Measurements from ENCODE around the gene RAB3D.

RAB3D gene, protein sequence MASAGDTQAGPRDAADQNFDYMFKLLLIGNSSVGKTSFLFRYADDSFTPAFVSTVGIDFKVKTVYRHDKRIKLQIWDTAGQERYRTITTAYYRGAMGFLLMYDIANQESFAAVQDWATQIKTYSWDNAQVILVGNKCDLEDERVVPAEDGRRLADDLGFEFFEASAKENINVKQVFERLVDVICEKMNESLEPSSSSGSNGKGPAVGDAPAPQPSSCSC

DNA sequence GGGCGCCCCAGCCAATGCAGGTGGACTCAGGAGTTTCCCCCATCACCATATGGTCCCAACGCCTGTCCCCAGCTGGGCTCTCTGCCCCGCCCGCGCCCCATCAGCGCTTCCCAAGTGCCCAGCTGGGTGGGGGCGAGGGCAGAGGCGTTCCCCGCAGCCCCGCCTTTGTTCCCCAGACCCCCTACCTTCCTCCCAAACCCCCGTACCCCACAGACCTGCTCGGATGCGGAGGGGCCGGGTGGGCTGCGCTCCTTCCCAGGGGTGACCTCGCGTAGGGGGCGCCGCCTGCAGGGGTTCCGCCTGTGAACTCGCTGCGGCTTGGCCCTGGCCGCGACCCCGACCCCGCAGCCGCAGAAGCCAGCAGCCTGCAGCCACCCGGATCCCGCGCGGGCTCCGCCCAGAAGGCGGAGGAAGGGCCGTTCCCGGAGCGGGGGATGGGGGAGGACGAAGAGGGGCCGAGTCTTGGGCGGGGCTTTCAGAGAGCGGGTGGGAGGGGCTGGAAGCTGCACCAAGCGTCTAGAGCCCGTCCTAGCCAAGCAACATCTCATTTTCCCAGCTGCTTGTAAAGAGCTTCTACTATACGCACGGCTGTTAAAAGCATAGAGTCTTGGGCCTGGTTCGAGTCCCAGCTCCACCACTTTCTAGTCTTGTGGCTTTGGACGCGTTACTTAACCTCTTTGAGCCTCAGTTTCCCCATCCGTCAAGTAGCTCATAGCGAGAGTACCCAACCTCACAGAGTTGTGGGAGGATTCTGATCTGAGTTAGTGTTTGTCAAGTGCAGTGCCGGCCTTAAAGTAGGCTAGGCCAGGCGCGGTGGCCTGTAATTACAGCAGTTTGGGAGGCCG is at the start of gene RAB3D:
TSS of gene RAB3D (minus strand) at position 404 of the 845 bp plus-strand sequence. CDS start 2,258 bp downstream, outside the sequence.
- Histone ChIP-seq H3K9me3 (ENCODE audit: insufficient read depth, low read length) (peaks cover 6% of the 10 kb centered on the region; the same call in 1 of the 2 replicates), H3K27me3 (ENCODE audit: insufficient read depth, insufficient read length) (no peaks in the 10 kb centered on the region), H3K4me3 (ENCODE audit: insufficient read length, low read depth) (peak within 1 kb of the TSS; percentile 67), H3K9ac (ENCODE audit: insufficient read length, low read depth) (peak within 1 kb of the TSS; percentile 86), H3K36me3 (ENCODE audit: insufficient read depth, insufficient read length, low read length) (peaks cover 28% of the 10 kb centered on the region), H3K4me1 (ENCODE audit: insufficient read depth, insufficient read length) (peaks cover 3% of the 10 kb centered on the region)
- TF ChIP-seq ZNF274 (IDR thresholded peaks at IDR 0.05; ENCODE audit: low read depth, low read length), result no peak
- no peak for TF ChIP-seq SUZ12 (IDR thresholded peaks at IDR 0.05; ENCODE audit: extremely low read depth, insufficient read depth, insufficient read length)
- no peak for TF ChIP-seq YY1 (IDR thresholded peaks at IDR 0.05; ENCODE audit: insufficient read depth, insufficient read length)
- peak; percentile 86 for DNase-seq (ENCODE audit: low read depth, low spot score)

DNA sequence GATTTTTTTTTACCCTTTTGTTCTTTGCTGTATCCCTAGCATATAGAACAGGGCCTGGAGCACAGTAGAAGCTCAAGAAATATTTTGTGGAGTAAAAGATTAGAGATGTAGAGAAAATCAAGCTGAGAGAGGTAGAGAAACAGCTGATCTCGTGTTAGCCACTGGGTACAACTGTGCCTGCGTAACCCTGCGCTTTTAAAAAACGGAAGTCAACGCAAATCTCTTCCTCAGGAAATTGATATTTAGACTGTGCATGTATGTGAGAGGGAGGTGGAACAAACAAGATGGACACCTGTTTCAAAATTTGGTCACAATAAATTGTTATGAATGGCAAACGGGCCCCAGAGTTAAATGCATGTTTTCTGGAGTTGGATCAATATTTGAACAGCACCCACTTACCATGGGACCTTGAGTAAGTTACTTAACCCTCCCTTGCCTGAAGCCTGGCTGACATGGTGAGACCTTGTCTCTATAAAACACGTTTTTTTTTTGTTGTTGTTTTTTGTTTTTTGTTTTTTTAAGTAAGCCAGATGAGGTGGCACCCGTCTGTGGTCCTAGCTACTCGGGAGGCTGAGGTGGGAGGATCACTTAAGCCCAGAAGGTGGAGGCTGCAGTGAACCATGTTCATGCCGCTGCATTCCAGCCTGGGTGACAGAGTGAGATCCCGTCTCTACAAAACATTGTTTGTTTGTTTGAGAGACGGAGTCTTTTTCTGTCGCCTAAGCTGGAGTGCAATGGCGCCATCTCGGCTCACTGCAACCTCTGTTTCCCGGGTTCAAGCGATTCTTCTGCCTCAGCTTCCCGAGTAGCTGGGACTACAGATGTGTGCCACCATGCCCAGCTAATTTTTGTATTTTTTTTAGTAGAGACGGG is 47.9 kb upstream of the RAB3D start:
- no peak overlapping the region for H3K9ac ChIP-seq (ENCODE audit: insufficient read length, low read depth)
- TF ChIP-seq SUZ12 (IDR thresholded peaks at IDR 0.05; ENCODE audit: extremely low read depth, insufficient read depth, insufficient read length) (no peak), ZNF274 (IDR thresholded peaks at IDR 0.05; ENCODE audit: low read depth, low read length) (no peak), YY1 (IDR thresholded peaks at IDR 0.05; ENCODE audit: insufficient read depth, insufficient read length) (no peak)
- no peak for DNase-seq (ENCODE audit: low read depth, low spot score)

DNA sequence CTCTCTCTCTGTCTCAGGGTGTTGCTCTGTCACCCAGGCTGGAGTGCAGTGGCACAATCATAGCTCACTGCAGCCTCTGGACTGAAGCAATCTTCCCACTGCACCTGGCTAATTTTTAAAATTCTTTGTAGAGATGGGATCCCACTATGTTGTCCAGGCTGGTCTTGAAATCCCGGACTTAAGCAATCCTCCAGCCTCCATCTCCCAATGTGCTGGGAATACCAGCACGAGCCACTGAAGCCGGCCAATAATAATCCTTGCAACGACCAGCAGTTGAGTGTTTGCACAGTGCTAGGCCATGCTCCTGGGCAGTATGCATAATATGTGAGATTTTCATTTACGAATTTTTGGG is 45.3 kb upstream of the RAB3D start:
- TF ChIP-seq ZNF274 (IDR thresholded peaks at IDR 0.05; ENCODE audit: low read depth, low read length), result no peak
- no peak for TF ChIP-seq SUZ12 (IDR thresholded peaks at IDR 0.05; ENCODE audit: extremely low read depth, insufficient read depth, insufficient read length)
- TF ChIP-seq YY1 (IDR thresholded peaks at IDR 0.05; ENCODE audit: insufficient read depth, insufficient read length), result no peak
- no peak for DNase-seq (ENCODE audit: low read depth, low spot score)
- Histone ChIP-seq H3K27me3 (ENCODE audit: insufficient read depth, insufficient read length) (no peaks in the 10 kb centered on the region), H3K36me3 (ENCODE audit: insufficient read depth, insufficient read length, low read length) (no peaks in the 10 kb centered on the region), H3K9ac (ENCODE audit: insufficient read length, low read depth) (no peak overlapping the region), H3K4me3 (ENCODE audit: insufficient read length, low read depth) (no peak overlapping the region), H3K4me1 (ENCODE audit: insufficient read depth, insufficient read length) (peaks cover 4% of the 10 kb centered on the region), H3K9me3 (ENCODE audit: insufficient read depth, low read length) (no peaks in the 10 kb centered on the region)

More for the DNA sequence above, 47.9 kb upstream of the RAB3D start:
- H3K4me1 ChIP-seq (ENCODE audit: insufficient read depth, insufficient read length), result no peaks in the 10 kb centered on the region
- H3K36me3 ChIP-seq (ENCODE audit: insufficient read depth, insufficient read length, low read length), result no peaks in the 10 kb centered on the region
- H3K4me3 ChIP-seq (ENCODE audit: insufficient read length, low read depth), result no peak overlapping the region
- peaks cover 4% of the 10 kb centered on the region; the same call in 1 of the 2 replicates for H3K9me3 ChIP-seq (ENCODE audit: insufficient read depth, low read length)
- no peaks in the 10 kb centered on the region for H3K27me3 ChIP-seq (ENCODE audit: insufficient read depth, insufficient read length)

DNA sequence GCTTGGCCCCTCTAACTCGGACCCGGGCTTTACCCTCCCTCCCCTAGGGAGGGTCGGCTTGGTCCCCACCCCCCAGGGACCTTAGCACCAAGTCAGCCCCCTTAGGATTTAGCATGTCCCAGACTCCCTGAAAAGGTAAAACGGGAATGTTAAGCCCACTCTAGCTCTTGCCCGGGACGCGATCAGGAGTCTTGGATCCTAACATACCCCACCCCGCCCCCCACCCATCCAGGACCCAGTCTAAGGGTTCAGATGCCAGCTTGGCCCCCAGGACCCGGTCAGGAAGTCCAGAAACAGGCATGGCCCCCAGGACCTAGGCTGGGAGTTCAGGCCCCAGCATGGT is 44.2 kb upstream of the RAB3D start:
- Histone ChIP-seq H3K9ac (ENCODE audit: insufficient read length, low read depth) (peak overlapping the region; percentile 76), H3K36me3 (ENCODE audit: insufficient read depth, insufficient read length, low read length) (no peaks in the 10 kb centered on the region), H3K4me3 (ENCODE audit: insufficient read length, low read depth) (peak overlapping the region; percentile 67), H3K27me3 (ENCODE audit: insufficient read depth, insufficient read length) (no peaks in the 10 kb centered on the region), H3K9me3 (ENCODE audit: insufficient read depth, low read length) (no peaks in the 10 kb centered on the region), H3K4me1 (ENCODE audit: insufficient read depth, insufficient read length) (peaks cover 4% of the 10 kb centered on the region)
- TF ChIP-seq YY1 (IDR thresholded peaks at IDR 0.05; ENCODE audit: insufficient read depth, insufficient read length), result no peak
- no peak for TF ChIP-seq ZNF274 (IDR thresholded peaks at IDR 0.05; ENCODE audit: low read depth, low read length)
- no peak for TF ChIP-seq SUZ12 (IDR thresholded peaks at IDR 0.05; ENCODE audit: extremely low read depth, insufficient read depth, insufficient read length)
- no peak for DNase-seq (ENCODE audit: low read depth, low spot score)

DNA sequence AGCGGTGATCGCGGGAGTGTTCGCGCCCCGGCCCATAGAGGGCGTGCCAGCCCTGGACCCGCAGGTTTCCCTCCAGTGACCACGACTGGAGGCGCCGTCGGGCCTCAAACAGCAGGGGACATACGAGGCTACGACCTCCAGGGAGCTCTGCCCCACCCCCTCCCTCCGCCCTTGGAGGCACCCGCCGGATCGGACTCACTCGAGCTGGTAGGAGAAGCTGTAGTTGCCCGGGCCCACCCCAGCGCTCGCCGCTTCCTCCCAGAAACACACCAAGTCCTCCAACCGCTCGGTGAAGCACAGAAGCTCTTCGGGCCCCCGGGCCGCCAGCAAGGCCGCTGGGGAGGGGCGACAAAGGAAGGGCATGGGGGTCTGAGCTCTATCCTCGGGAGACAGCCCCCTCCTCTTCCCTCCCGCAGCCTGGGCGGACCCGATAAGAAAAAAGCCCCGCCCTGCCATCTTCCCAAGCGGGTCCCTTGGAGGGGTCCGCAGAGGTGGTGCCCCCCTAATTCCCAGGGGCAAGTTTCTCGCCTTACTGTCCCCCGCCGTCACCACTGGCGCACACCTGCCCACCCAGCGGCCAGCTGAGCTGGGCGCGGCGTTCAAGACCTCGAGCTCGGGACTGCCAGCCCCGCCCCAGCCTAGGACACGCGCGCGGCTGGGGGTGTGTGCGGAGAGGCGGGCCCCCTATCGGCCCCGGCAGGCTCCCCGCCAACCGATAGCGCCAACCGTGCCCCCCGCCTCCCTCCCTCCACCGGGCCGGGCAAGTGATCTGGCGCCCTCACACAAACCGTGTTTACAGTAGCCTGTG is 43.6 kb upstream of the RAB3D start:
- no peaks in the 10 kb centered on the region for H3K9me3 ChIP-seq (ENCODE audit: insufficient read depth, low read length)

More for the DNA sequence above, 43.6 kb upstream of the RAB3D start:
- H3K36me3 ChIP-seq (ENCODE audit: insufficient read depth, insufficient read length, low read length), result peaks cover 4% of the 10 kb centered on the region
- no peak for DNase-seq (ENCODE audit: low read depth, low spot score)
- no peak for TF ChIP-seq ZNF274 (IDR thresholded peaks at IDR 0.05; ENCODE audit: low read depth, low read length)
- no peak for TF ChIP-seq SUZ12 (IDR thresholded peaks at IDR 0.05; ENCODE audit: extremely low read depth, insufficient read depth, insufficient read length)
- TF ChIP-seq YY1 (IDR thresholded peaks at IDR 0.05; ENCODE audit: insufficient read depth, insufficient read length), result no peak
- peak overlapping the region; percentile 67 for H3K4me3 ChIP-seq (ENCODE audit: insufficient read length, low read depth)
- peaks cover 7% of the 10 kb centered on the region for H3K4me1 ChIP-seq (ENCODE audit: insufficient read depth, insufficient read length)
- no peaks in the 10 kb centered on the region for H3K27me3 ChIP-seq (ENCODE audit: insufficient read depth, insufficient read length)
- H3K9ac ChIP-seq (ENCODE audit: insufficient read length, low read depth), result peak overlapping the region; percentile 76

All from NT2/D1 (cell line).